Kidney epithelial cell (primary cell): ENCODE measurements around the gene SLC5A10. TPM values are rescaled to one million over a fixed set of nuclear protein-coding genes. Genes with fewer than 3 reads are reported as not detected.

ENCODE experiments used
- DNase-seq: peaks from one replicate; pipeline ENCODE4 v3.0.0-alpha.2; 2010; ENCODE audit warnings: low read depth
- H3K27me3 ChIP-seq: 2 replicates; pipeline ENCODE4 v1.6.0; 2011; ENCODE audit warnings: low read length; ENCODE audit not compliant: control insufficient read depth, insufficient read depth
- H3K36me3 ChIP-seq: 2 replicates; pipeline ENCODE4 v1.5.1; 2011; ENCODE audit warnings: low read length; ENCODE audit not compliant: control insufficient read depth, insufficient read depth
- H3K4me3 ChIP-seq: 2 replicates; pipeline ENCODE4 v1.5.1; 2011; ENCODE audit warnings: low read depth, mild to moderate bottlenecking, control low read depth, low read length
- CTCF ChIP-seq: IDR thresholded peaks from 2 replicates; pipeline ENCODE4 v1.5.1; 2011; ENCODE audit warnings: mild to moderate bottlenecking, moderate library complexity, low read length, control low read depth, inconsistent platforms; ENCODE audit not compliant: insufficient read depth, poor library complexity, severe bottlenecking
- total RNA-seq: library from RNA; depleted of rRNA; stranded (reverse); fragments of >200 nt; gene quantifications from 2 replicates; pipeline ENCODE4 v1.2.3, GENCODE V29; 2015

The SLC5A10 gene
- total RNA-seq, 1 donor from 2014 or later: not detected

- no peak for TF ChIP-seq CTCF
- no peaks in the 10 kb centered on the region for H3K27me3 ChIP-seq
- H3K36me3 ChIP-seq: peaks cover 1% of the 10 kb centered on the region
- no peak for DNase-seq
- no peak overlapping the region for H3K4me3 ChIP-seq
Observed at GRCh38 chr17:18999394-18999793, 47.4 kb downstream of the SLC5A10 start.

- peaks cover 1% of the 10 kb centered on the region for H3K36me3 ChIP-seq
- H3K4me3 ChIP-seq: no peak overlapping the region
- no peaks in the 10 kb centered on the region for H3K27me3 ChIP-seq
- no peak for DNase-seq
- TF ChIP-seq CTCF: no peak
Observed at GRCh38 chr17:18999911-19000310, 47.9 kb downstream of the SLC5A10 start.

DNA sequence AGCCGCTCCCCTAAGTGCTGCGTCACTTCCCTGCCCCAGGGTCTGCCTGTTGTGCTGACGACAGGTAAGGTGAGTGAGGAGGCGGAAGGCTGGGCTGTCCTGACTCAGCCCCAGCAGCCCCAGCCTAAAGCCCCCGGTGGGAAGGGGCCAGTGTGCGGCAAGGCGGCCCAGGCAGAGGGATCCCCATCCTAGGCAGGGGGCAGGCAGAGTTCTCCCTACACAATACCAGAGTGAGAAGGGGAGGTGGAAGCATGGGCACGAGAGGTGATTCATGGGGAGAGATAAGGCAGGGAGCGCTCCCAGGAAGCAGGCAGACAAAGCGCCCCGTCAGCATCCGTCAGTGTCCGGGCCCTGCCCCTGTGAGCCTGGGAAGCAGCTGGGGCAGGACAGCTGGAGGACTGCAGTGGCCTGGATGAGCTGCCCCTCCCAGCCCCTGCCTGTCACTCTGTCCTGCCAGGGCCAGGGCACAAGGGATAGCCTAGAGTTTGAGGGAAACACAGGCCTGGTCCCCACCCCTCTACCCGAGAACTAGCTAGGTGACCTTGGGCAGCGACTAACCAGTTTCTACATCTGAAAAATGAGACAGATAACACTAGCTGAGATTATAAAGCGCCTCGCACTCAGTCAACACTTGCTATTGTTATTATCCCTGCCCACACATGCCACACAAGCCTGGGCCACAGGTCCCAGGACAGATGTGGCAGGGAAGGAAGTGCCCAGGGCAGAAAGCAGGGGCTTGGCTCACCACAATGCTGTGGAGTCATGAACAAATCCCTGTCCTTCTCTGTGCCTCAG is 48.8 kb downstream of the SLC5A10 start:
- Histone ChIP-seq H3K36me3 (peaks cover 1% of the 10 kb centered on the region), H3K4me3 (no peak overlapping the region), H3K27me3 (no peaks in the 10 kb centered on the region)
- no peak for TF ChIP-seq CTCF
- DNase-seq: no peak

DNA sequence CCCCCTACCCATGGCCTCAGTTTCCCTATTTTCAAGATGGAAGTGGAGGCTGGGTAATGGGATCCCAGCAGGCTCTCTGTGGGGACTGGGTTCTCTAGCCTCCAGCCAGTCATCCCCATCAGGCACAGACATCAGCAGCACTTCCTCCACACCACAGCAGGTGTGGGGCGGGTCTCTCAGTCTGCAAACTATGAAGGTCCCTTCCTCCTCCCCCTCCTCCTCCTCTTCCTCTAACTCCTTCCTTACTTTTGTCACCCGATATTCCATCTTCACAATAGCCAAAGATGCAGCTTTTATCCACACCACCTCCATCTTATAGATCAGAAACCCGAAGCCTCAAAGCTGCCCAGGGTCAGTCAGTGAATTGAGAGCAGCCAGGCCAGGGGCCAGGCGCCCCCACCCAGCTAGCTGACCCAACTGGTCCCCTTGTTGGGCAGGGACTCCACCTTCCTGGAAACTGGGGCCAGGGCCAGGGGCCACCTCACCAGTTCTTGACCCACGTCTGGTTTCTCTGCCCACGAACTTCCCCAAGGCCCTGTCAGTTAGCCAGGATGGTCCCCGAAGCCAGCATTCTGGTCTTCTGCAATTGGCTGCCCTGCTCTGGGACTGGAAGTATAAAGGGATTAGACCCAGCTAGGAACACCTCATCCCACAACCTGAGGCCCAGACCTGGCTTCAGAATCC is 50.1 kb downstream of the SLC5A10 start:
- peaks cover 1% of the 10 kb centered on the region for H3K36me3 ChIP-seq
- H3K4me3 ChIP-seq: no peak overlapping the region

DNA sequence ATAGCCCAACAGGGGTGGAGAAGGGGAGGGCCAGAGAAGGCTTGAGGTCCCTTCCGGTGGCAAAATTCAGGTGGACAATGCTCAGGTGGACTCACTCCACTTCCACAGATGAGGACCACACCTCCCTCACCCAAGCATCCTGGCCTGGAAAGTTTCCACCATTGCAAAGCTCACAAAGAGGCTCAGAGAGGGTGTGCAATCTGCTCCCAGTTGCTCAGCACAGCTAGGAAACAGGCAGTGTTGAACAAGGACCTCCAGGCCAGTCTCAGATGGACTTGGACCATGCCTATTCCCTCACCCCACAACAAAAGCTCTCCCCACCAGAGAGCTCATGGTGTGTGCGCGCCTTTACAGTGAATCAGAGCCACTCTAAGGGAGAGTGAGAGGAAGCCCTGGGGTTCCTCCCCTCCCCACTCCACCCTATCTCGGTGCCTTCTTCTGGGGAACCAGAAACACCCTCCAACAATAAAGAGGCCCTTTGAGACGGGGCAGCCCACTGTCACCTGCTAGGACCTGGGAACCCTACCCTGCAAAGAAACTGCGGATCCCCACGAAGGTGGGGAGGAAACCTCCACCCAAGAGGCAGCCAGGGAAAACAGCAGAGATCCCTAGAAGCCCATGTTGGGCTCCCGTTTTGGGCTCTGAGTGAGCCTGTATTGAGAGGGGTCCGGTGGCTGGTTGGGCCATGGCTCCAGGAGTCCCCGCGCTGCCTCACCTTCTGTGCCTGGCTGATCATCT is 51.0 kb downstream of the SLC5A10 start:
- H3K27me3 ChIP-seq: no peaks in the 10 kb centered on the region
- no peaks in the 10 kb centered on the region for H3K36me3 ChIP-seq
- TF ChIP-seq CTCF: no peak
- no peak for DNase-seq
- H3K4me3 ChIP-seq: peak overlapping the region; percentile 63

More for the DNA sequence above, 50.1 kb downstream of the SLC5A10 start:
- no peak for TF ChIP-seq CTCF
- no peak for DNase-seq
- H3K27me3 ChIP-seq: no peaks in the 10 kb centered on the region
